Stimulated activated CD8-positive, alpha-beta memory T cell treated with anti-CD3 and anti-CD28 coated beads, Interleukin-7, amount 100 ng/mL, for 24 hours (primary cell): ENCODE data around the gene OR2H2.

Source experiments
- DNase-seq: peaks from one replicate; pipeline ENCODE4 v3.0.0-alpha.2; 2020; ENCODE audit warnings: low read depth

The OR2H2 gene

GRCh38 chr6:29584821-29585220 is at the start of gene OR2H2:
Gene OR2H2 (plus strand): TSS chr6:29585121. CDS start chr6:29587945, 2,824 bp downstream.
- DNase-seq: no peak

- DNase-seq: no peak
Measured at GRCh38 chr6:29537714-29538403, 47.1 kb upstream of the OR2H2 start.

- no peak for DNase-seq
Measured at GRCh38 chr6:29547573-29547972, 37.3 kb upstream of the OR2H2 start.

GRCh38 chr6:29552512-29553051 is 32.3 kb upstream of the OR2H2 start:
- no peak for DNase-seq

- DNase-seq: no peak
Measured at GRCh38 chr6:29553268-29554057, 31.5 kb upstream of the OR2H2 start.

- DNase-seq: no peak
Measured at GRCh38 chr6:29554764-29555163, 30.2 kb upstream of the OR2H2 start.

GRCh38 chr6:29557320-29557719 is 27.6 kb upstream of the OR2H2 start:
- no peak for DNase-seq

- DNase-seq: no peak
Measured at GRCh38 chr6:29558439-29559079, 26.4 kb upstream of the OR2H2 start.

- DNase-seq: no peak
Measured at GRCh38 chr6:29559524-29560287, 25.2 kb upstream of the OR2H2 start, which contains the start of gene UBD. Gene UBD (minus strand): TSS chr6:29559732. CDS start chr6:29559701, 31 bp downstream.

GRCh38 chr6:29561091-29561490 is 23.8 kb upstream of the OR2H2 start:
- no peak for DNase-seq

GRCh38 chr6:29561606-29562181 is 23.2 kb upstream of the OR2H2 start:
- no peak for DNase-seq

- no peak for DNase-seq
Measured at GRCh38 chr6:29563435-29563965, 21.4 kb upstream of the OR2H2 start.

GRCh38 chr6:29564875-29565274 is 20.0 kb upstream of the OR2H2 start:
- DNase-seq: no peak

GRCh38 chr6:29566856-29567255 is 18.1 kb upstream of the OR2H2 start:
- no peak for DNase-seq

- no peak for DNase-seq
Measured at GRCh38 chr6:29567541-29567940, 17.4 kb upstream of the OR2H2 start.

GRCh38 chr6:29567991-29568390 is 16.9 kb upstream of the OR2H2 start:
- DNase-seq: no peak

- DNase-seq: no peak
Measured at GRCh38 chr6:29576056-29576455, 8.9 kb upstream of the OR2H2 start.

- DNase-seq: no peak
Measured at GRCh38 chr6:29577544-29577943, 7.4 kb upstream of the OR2H2 start.

GRCh38 chr6:29589423-29590048 is 4.6 kb downstream of the OR2H2 start:
- DNase-seq: peak; percentile 5

GRCh38 chr6:29590218-29590808 is 5.4 kb downstream of the OR2H2 start:
- DNase-seq: no peak
